DMS114 treated with DMSO at 0.1 percent for 48 hours (cell line): ENCODE measurements around the gene UNC13B.

ENCODE experiments used
- DNase-seq: peaks from one replicate; lab custom pipeline; 2025; ENCODE audit not compliant: unreplicated experiment; lab: John Stamatoyannopoulos, UW

UNC13B gene

DNA sequence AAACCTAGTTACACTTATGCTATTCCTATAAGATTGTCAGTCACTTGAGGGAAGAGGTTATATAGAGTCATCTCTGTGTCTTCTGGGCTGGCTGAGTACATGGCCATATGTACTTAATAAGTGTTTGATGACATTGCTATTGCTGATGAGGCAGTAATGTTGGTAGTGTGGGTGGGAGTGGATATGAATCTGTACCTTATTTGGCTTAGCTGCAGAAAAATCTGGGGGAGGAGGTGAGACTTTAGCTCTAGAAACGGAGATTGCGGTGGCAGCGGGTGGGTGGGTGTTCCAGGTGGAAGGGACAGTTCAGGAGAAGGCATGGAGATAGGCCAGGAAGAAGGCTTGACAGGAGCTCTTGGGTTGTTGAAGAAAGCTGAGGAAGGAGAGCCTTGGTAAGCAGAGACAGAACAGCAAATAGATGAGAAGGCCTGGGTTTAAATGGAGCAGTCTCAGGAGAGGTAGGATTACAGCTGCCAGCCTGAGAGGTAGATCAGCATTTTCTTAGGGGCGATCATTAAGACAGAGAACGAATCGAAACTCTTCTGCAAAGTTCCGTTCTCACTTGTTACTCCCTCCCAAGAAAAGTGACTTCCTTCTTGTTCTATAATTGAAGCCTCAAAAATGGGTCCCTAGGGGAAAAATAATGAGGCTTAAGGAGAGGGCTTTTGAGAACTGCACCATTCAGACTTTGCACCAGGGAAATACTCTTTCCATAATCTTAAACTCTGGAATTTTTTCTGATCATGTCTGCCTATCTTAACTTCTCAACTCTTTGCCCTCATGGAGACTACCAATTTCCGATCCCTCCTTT is 160.5 kb downstream of the UNC13B start:
- no peak for DNase-seq

DNA sequence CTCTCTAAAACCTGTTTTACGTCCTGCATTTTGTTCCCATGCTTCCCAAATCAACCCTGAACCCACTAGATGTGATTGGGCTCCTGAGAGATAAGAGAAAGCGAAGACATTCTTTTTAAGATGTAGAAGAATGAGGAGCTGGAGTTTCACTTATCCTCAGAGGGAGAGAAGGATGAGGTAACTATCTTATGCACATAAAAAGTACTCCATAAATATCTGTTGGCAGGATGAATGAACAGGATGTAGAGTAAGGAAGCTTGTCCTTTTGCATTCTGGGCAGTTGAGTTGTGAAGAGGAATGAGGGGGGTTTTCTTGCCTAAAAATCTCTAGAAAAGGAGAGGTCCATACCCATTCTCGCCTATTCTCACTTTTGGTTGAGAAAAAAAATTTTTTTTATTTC is 163.2 kb downstream of the UNC13B start:
- no peak for DNase-seq

DNA sequence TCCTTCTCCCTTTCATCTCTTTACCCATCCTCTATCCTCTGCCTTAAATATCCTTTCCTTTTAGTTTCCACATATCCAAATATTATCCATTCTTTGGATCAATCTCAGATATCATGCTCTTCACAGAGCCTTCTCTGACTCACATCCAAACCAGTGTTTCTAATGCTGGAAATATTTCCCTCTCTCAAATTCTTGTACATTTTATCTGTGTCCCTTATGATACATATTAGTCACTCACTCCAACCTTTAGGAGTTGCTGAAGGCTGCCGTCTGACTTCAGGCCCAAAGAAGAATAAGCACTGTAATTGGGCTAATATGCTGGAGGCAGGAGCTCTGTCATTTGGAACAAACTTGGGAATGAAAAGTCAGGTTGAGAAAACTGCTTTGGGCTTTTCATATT is 171.7 kb downstream of the UNC13B start:
- no peak for DNase-seq

DNA sequence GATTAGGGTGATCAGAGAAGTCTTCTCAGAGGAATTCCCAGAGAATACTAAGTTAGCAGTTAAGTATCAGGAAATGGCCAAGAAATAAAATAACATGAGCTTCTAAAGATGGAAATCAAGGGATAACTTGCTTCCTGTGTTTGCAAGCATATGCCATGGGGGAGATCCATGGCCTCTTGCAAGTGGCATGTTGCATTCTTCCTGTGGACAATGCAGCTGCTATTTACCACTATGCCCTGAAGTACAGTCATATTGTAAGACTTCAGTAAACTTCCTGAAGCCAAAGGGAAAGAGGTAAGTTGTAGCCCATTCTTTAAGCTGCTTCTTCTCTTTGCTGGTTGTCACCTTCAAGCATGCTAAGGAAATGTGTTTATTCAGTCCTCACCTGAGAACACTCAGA is 173.4 kb downstream of the UNC13B start:
- no peak for DNase-seq

DNA sequence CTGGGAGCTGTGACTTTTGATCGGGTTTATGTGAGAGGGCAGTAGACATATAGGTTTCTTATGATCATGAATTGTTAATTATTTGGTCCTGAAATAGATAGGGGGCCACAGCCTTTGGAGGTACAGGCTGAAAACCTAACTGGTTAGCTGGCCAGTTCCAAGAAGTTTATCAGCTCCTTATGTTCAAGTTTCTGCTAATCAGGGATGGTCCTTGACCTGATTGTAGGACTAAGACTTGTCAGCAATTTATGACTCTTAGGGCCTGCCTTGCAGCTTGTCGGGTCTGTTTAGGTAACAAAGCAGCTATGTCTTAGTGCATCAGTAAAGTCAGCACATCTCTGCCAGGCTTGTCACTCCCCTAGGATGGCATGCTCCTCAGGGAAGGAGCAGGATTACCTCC is 176.3 kb downstream of the UNC13B start:
- DNase-seq = no peak

DNA sequence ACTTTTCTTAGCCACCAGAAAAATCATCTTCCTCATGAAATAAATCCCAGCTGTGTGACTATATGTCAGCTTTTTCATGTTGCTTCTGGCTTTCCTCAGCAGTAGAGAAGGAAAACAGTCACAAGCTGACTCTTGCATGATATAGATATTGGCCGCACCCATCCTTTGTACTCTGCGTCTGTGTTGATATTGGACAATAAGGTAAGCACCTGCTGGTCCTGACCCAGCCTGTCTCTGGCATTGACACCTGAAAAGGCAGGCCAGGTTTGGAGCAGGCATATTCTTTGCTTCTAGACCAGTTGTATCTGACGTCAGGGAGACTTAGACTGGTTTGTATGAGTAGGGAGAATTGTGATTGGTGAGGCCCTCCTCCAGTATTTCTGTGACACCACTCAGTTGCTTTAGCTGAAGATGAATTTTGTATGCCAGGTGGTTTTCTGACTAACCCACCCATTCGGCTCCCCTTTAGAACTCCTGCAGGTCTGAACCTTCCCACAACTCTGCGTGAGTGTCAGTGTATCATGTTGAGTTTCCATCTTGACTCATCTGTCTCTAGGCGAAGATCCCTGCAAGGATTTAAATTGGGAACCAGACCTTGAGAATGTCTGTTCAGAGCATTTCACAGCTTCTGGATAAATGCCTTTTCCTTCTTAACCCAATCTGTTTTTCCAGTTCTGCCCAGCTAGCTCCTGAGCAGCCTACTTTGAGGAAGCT is 176.9 kb downstream of the UNC13B start:
- DNase-seq = no peak

DNA sequence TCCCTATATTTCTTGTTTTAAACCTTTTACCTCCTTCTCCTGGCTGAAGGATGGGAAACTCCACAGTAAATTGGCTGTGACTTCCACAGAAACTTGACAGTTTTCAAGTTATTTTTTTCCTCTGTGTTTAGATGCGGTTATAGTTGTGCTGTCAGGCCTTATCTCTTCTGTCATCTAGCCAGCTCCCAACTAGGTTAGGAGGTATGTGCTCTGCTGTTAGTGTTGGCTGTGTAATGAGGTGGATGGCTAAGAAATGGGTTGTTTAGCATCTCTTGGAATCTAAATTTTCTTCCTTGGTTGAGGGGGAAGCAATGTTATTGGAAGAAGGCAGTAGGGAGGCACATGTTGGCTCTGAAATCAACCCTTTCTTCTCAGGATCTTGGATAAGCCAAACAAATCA is 178.2 kb downstream of the UNC13B start:
- DNase-seq = no peak

DNA sequence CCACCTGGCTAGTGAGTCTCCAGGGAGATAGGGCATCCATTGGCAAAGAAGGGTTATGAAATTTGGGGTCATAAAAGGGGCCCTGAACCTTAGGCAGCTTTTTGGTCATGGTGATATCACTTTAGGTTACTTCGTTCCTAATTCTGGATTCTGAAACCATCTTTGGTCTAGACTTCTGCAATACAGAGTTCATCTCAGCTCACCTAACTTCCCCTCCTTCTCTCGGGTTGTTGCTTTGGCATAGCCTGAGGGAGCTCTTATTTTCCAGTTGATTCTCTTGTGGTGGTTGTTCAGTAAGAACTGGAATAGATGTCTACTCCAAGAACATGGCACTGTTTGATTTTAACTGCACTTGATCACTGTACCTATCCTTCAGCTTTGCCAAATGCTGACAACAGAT is 179.2 kb downstream of the UNC13B start:
- no peak for DNase-seq

DNA sequence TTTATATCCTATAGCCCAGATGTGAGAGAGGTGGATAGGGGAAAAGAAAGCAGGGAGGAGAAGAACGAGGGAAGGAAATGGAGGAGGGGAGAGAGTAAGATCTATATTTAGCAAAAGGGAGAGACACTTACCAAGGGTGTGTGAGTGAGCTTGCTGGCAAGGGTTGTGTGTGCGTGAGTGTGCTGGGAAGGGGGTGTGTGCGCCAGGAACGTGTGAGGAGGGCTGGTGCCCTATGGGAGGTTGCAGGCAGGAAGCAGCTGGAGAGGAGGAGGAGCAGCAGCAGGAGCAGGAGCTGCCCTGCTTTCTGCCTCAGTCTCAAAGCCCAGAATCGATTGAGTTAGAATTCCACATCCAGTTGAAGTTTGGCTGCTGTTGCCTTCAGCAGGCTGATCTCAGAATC is 179.8 kb downstream of the UNC13B start:
- DNase-seq = no peak

DNA sequence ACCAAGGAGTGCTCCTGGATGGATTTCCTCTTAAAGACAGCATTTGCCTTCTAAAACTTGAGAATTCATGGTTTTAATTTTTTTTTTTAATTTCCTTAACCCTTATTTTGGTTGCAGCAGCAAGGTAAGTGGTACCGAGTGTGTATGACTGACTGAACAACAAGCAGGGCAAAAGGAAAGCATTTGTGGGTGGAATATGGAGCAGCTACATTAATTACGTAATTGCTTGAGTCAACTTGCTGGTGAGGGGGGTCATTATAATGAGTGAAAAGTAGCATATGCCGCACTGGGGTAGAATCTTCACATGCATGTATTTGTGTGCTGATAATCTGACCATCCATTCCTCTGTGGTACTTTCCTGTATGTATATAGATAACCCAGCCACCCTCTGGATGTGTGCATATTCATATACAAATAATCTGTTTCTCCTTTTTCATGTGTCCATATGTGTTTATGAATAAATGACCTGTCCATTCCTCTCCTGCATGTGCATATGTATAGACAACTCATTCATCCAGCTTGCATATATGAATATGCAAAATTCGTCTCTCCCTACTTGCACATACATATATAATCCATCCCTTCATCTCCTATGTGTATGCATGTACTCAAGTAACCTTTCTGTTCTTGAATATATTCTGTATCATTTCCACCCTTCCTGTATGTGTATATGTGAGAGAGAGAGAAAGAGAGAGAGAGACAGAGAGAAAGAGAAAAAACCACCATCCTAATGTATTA is 180.6 kb downstream of the UNC13B start:
- DNase-seq = no peak

DNA sequence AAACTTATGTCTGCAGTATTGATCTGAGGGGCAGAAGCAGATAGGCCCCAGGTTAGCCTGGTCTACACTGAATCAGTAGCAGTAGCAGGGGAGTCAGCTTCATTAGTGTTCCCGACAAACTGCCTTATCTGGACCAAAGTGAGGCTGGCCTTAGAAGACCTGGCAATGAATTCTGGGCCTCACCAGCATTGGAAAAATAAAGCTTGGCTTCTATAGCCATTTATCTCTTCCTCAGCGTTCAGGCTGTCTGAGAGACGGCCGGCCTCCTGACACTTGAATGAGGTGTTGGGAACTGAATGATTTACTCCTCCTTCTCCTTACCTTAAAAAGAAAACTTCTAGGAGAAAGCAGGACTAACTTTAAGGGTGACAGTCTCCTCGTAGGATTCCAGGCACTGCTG is 186.3 kb downstream of the UNC13B start:
- DNase-seq = no peak

DNA sequence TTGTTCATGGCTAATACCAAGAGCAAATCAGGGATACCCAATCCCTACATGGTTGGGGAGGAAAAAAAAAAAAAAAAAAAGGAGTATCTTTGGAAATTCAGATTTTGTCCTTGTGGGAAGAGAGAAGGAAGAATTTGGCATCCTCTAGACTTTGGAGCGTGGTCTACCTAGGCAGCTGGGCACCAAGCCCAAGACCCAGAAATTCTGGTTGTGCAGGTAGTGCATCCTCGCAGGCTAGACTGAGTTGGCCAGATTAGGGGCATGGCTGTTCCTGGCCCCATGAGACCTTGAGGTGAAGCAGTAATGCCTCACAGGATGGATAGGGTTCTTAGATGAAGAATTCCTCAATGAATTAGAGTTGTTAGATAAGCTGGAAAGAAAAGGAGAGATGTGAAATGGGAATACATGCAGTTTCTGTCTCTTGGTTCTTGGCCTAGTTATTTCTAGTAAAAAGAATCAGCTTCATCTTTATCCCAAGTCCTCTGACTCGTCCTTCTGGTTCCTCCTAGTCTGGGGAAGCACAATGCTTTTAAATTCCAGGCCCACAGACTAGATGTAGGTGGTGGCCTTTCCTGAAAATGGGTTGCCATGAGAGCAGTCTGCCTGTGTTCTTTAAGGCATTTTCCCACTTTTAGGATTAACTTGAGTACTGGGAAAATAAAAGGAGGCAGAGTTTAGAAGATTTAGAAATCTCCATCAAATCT is 187.6 kb downstream of the UNC13B start:
- no peak for DNase-seq

DNA sequence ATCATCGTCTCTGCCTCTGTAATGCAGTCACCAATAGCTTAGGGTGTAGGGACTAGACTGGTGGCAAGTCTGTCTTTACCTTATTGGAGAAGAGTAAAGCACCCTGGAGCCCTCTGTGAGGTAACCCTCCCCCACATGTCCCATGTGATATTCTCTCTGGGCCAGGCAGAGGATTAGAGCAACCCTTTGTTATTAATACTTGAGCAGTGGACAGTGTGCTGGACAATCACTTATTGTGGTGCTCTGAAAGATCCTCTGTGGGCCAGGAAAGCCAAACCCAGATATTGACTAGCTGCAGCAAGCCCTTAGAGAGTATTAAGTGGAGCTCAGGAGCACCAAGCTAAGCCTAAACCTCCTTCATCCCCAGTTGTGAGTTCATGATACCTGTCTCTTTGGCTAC is 188.4 kb downstream of the UNC13B start:
- no peak for DNase-seq

DNA sequence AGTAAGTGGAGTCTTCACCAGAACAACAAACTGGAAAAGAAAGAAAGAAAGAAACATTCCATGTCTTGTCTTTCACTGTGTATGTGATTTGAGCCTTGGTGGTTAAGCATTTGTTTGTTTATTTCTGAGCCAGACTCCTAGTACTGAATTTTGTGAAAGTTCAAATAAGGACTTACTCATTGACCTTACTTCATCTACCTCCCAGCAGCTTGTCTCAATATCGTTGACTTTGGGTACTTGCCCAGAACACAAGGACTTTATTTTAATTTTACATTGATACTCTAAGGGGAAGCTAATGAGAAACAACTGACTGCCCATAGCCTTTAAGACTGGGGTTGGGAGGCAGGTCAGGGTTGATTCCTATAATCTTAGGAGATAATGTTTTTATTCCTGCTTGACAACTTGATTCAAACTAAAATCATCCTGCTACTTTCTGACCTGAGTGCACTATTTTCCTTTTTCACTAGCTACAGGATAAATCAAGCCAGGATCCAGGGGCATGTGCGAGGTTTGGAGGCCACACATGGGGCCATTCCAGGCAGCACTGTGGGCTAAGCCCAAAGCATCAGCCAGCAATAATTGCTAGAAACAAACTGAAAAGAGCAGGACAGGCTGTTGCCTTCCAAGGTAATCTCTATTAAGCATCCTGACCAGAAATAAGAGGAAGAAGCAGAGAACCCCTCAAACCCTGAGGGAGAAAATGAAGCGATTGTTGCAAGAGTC is 189.2 kb downstream of the UNC13B start:
- no peak for DNase-seq

DNA sequence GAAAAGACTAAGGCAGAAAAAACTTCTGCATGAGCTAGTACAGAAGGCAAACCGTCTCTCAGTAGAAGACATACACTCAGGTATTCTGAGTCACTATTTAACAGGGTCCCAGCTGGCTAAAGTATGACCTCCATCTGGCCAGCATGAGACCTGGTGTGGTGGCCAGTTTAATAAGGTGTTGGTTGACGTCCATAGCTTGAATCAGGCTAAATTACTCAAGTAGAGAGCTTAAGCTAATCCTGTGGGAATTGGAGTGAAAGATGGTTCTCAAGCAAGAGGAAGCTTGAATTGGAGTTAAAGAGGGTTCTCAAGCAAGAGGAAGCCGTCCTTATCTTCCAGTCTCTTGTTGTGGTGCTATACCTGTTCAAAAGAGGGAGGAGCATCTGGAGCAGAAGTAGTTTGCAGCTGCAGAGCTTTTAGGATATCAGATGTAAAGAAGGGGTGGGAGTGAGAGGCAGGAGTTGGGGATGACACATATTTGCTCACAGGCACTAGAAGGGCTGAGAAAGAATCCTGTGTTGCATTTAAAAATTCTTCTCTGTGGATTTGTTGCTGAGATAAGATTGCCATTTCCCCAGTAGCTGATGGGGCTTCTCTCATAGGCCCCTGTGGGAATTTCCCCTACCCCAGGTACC is 192.0 kb downstream of the UNC13B start:
- DNase-seq = no peak

DNA sequence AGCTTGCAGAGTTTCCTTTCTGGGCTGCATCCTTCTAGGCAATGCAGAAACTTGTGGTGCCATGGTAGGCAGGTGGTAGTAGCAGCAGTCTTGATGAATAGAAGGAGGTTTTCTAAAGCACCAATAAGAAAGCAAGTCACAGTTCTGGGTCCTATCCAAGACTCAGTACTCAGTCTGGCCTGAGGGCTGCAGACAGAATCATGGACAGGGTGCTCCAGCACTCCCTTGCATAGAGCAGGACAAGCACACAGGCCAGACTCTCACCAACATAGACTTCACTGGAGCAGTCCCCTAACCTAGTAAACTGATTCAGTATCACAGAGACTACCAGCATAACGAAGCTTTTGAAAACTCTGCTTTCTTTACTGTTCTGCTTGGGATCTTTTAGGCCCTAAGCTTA is 194.1 kb downstream of the UNC13B start:
- no peak for DNase-seq

DNA sequence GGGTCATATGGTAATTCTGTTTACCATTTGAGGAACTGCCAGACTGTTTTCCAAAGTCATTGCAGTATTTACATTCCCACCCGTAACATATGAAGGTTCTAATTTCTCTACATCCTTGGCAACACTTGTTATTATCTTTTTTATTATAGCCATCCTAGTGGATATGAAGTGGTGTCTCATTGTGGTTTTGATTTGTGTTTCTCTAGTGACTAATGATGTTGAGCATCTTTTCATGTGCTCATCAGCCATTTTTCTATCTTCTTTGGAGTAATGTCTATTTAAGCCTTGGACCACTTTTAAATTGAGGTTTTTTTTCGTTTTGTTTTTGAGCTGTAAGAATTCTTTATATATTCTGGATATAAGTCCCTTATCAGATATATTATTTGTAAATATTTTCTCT is 195.3 kb downstream of the UNC13B start:
- DNase-seq = no peak

DNA sequence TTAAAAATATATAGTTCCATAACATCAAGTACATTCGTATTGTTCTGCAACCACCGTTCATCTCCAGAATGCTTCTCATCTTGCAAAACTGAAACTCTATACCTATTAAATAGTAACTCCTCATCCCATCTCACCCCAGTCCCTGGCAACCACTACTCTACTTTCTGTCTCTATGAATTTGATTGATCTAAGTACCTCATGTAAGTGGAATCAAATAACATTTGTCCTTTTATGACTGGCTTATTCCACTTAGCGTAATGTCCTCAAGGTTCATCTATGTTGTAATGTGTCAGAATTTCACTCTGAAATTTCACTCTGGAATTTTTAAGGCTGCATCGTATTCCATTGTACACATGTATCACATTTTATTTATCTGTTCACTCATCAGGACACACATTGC is 196.0 kb downstream of the UNC13B start:
- no peak for DNase-seq

DNA sequence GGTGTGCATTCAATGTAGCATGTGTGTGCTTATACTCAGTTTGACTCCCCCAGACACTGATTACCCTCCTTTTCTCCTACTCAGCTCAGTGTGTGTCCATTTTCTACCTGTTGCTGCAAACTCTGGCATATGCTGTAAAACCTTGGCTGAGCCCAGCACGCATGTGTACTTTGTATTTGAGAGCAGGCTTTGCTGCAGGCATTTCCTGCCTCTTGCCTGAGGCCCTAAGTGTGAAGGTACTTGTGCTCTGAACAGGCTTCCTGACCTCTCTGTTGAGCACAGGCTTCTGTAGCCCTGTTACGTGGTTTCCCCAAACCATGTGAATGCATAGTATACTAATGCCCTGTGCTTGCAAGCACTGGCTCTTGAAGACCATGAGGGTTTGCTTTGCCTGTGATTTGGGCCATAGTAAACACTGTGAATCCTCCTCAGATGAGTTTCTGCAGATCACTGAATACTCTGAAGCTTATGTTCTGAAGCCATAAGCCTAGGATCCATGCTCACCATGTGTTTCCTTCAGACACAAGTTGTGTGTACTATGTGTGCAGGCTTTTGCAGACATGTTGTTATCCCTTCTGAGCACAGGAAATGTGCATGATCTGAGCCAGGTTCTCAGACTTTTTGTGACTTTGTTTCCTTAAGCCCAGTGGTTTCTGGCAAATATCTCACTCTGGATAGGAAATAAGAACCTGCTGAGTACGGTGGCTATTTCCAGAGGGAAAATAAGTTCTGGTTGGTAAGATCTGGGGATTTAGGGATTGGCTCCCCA is 203.2 kb downstream of the UNC13B start:
- DNase-seq = no peak

DNA sequence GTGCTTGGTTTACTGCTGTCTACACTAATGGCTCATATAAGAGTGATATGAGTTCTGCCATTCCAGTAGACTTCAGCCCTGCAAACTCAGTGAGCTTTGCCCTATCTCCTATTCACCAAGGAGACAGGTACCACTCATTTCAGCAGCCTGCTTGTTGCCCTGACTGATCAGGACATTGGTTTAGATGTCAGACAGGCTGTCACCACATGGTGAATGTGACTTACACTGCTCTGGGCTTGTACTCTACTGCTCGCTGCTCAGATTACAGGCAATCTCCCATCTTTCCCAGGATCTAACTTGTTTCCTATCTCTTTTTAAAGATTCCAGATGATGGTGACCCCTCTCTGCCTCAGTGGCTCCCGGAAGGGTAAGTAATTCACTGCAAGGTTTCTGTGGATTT is 204.8 kb downstream of the UNC13B start:
- no peak for DNase-seq
